HEK293 (cell line): ENCODE results near the gene FLRT2.

Source experiments
- CTCF ChIA-PET: fragments of 350-600 bp; formaldehyde crosslinking; extraction: SDS; loops from one replicate; lab custom pipeline; 2021; ENCODE audit warnings: antibody characterized with exemption; lab: Yijun Ruan, JAX
- POLR2A ChIA-PET: fragments of 300-600 bp; formaldehyde crosslinking; extraction: SDS; loops from one replicate; lab custom pipeline; 2020; ENCODE audit warnings: antibody characterized with exemption, inconsistent platforms; lab: Yijun Ruan, JAX
- H3K27ac ChIP-seq: fragments of 200-500 bp; sonication (Bioruptor generic); 2 replicates; pipeline ENCODE4 v1.5.1; 2014; ENCODE audit warnings: low read depth, low read length, control low read depth, inconsistent platforms; ENCODE audit errors: extremely low read depth
- H3K36me3 ChIP-seq, 2 experiments: fragments of 200-500 bp in 1 of 2; sonication (Bioruptor generic) in 1 of 2; 1 replicate in 1 of 2; 2 replicates in 1 of 2; pipeline ENCODE4 v1.5.1; 2014 to 2017; ENCODE audit warnings: inconsistent platforms in 2 of 2, low read length in 2 of 2; ENCODE audit not compliant: control insufficient read depth in 2 of 2, insufficient read depth in 1 of 2
- H3K4me1 ChIP-seq: fragments of 200-500 bp; sonication (Bioruptor generic); 2 replicates; pipeline ENCODE4 v1.5.1; 2014; ENCODE audit warnings: mild to moderate bottlenecking, low read length, inconsistent platforms; ENCODE audit not compliant: control insufficient read depth, insufficient read depth
- H3K4me3 ChIP-seq: 2 replicates; pipeline ENCODE4 v1.5.1; 2011; ENCODE audit warnings: low read depth, mild to moderate bottlenecking, control low read depth, low read length, moderate library complexity
- H3K9me3 ChIP-seq: fragments of 200-500 bp; sonication (Bioruptor generic); 2 replicates; pipeline ENCODE4 v1.5.1; 2014; ENCODE audit warnings: low read depth, low read length, inconsistent platforms; ENCODE audit not compliant: control insufficient read depth, insufficient read depth
- AEBP2 ChIP-seq: fragments of 450-650 bp; formaldehyde crosslinking; IDR thresholded peaks from 2 replicates; pipeline ENCODE4 v1.5.1; 2016; ENCODE audit warnings: missing biosample characterization, missing genetic modification characterization, borderline replicate concordance
- OVOL3 ChIP-seq: fragments of 450-650 bp; formaldehyde crosslinking; IDR thresholded peaks from 2 replicates; pipeline ENCODE4 v1.5.1; 2016; ENCODE audit warnings: missing biosample characterization, missing genetic modification characterization
- TCF7L2 ChIP-seq: IDR thresholded peaks from 2 replicates; pipeline ENCODE4 v1.6.1; 2011; ENCODE audit warnings: low read depth, mild to moderate bottlenecking, inconsistent platforms, low read length, moderate library complexity, borderline replicate concordance
- ZFHX2 ChIP-seq: fragments of 450-650 bp; formaldehyde crosslinking; conservative IDR thresholded peaks from 2 replicates; pipeline ENCODE4 v1.5.1; 2016; ENCODE audit warnings: missing biosample characterization, missing genetic modification characterization
- ZNF157 ChIP-seq: fragments of 450-650 bp; formaldehyde crosslinking; IDR thresholded peaks from 2 replicates; pipeline ENCODE4 v1.5.1; 2016; ENCODE audit warnings: missing biosample characterization, missing genetic modification characterization
- ZNF175 ChIP-seq: fragments of 450-650 bp; formaldehyde crosslinking; IDR thresholded peaks from 2 replicates; pipeline ENCODE4 v1.5.1; 2016; ENCODE audit warnings: missing biosample characterization, missing genetic modification characterization
- ZNF366 ChIP-seq: fragments of 450-650 bp; formaldehyde crosslinking; conservative IDR thresholded peaks from 2 replicates; pipeline ENCODE4 v1.5.1; 2016; ENCODE audit warnings: missing biosample characterization, missing genetic modification characterization
- ZNF426 ChIP-seq: fragments of 450-650 bp; formaldehyde crosslinking; IDR thresholded peaks from 2 replicates; pipeline ENCODE4 v1.5.1; 2017; ENCODE audit warnings: missing biosample characterization, missing genetic modification characterization, mild to moderate bottlenecking, inconsistent platforms, moderate library complexity
- ZNF571 ChIP-seq: fragments of 450-650 bp; formaldehyde crosslinking; IDR thresholded peaks from 2 replicates; pipeline ENCODE4 v1.5.0; 2017; ENCODE audit warnings: missing biosample characterization, missing genetic modification characterization
- ZNF624 ChIP-seq: fragments of 450-650 bp; formaldehyde crosslinking; IDR thresholded peaks from 2 replicates; pipeline ENCODE4 v1.5.1; 2017; ENCODE audit warnings: missing biosample characterization, missing genetic modification characterization
- ZNF677 ChIP-seq: fragments of 450-650 bp; IDR thresholded peaks from 2 replicates; pipeline ENCODE4 v1.5.0; 2018; ENCODE audit warnings: missing biosample characterization, mild to moderate bottlenecking, missing genetic modification characterization, moderate library complexity
- ZNF792 ChIP-seq: fragments of 450-650 bp; formaldehyde crosslinking; IDR thresholded peaks from 2 replicates; pipeline ENCODE4 v1.5.1; 2016; ENCODE audit warnings: missing biosample characterization, missing genetic modification characterization
- TF ChIP-seq, protein P1 (sequence below): fragments of 450-650 bp; formaldehyde crosslinking; IDR thresholded peaks from 2 replicates; pipeline ENCODE4 v1.5.1; 2016; ENCODE audit warnings: missing biosample characterization, missing genetic modification characterization
- TF ChIP-seq, protein P2 (sequence below): fragments of 450-650 bp; formaldehyde crosslinking; IDR thresholded peaks from 2 replicates; pipeline ENCODE4 v1.5.1; 2016; ENCODE audit warnings: missing biosample characterization, missing genetic modification characterization
- TF ChIP-seq, protein P3 (sequence below): fragments of 450-650 bp; formaldehyde crosslinking; IDR thresholded peaks from 2 replicates; pipeline ENCODE4 v1.5.1; 2016; ENCODE audit warnings: missing biosample characterization, missing genetic modification characterization

FLRT2 gene

GRCh38 chr14:85564841-85565527 lies 35.0 kb downstream of the FLRT2 start:
- Histone ChIP-seq H3K4me3 (no peak overlapping the region), H3K27ac (no peak overlapping the region), H3K4me1 (0 out of 2 replicates have a peak, but pooled peaks cover 4% of the 10 kb centered on the region), H3K36me3 (peaks cover 0 to 15% of the 10 kb centered on the region in 2 experiments; a peak in 1 of 3 replicates), H3K9me3 (no peaks in the 10 kb centered on the region)
- ChIA-PET POLR2A (no interaction called here), CTCF (interaction anchor here (0.6 kb wide), 1 partner anchor 927 kb away, joined by 3 read pairs; no protein-coding TSS in a partner anchor)
- TF ChIP-seq ZFHX2 (no peak), AEBP2 (tag by site-specific recombination) (no peak), ZNF677 (tag by site-specific recombination) (no peak), ZNF157 (tag by site-specific recombination) (no peak), TCF7L2 (no peak)
- TF ChIP-seq, protein P1, sequence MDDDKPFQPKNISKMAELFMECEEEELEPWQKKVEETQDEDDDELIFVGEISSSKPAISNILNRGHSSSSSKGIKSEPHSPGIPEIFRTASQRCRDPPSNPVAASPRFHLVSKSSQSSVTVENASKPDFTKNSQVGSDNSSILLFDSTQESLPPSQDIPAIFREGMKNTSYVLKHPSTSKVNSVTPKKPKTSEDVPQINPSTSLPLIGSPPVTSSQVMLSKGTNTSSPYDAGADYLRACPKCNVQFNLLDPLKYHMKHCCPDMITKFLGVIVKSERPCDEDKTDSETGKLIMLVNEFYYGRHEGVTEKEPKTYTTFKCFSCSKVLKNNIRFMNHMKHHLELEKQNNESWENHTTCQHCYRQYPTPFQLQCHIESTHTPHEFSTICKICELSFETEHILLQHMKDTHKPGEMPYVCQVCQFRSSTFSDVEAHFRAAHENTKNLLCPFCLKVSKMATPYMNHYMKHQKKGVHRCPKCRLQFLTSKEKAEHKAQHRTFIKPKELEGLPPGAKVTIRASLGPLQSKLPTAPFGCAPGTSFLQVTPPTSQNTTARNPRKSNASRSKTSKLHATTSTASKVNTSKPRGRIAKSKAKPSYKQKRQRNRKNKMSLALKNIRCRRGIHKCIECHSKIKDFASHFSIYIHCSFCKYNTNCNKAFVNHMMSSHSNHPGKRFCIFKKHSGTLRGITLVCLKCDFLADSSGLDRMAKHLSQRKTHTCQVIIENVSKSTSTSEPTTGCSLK (tag by site-specific recombination) = no peak

GRCh38 chr14:85565862-85566296 lies 35.9 kb downstream of the FLRT2 start:
- H3K4me1 ChIP-seq = 0 out of 2 replicates have a peak, but pooled peaks cover 4% of the 10 kb centered on the region

GRCh38 chr14:85566603-85567002 lies 36.7 kb downstream of the FLRT2 start:
- Histone ChIP-seq H3K4me3 (no peak overlapping the region), H3K4me1 (peaks cover 9% of the 10 kb centered on the region; the same call in 1 of the 2 replicates), H3K36me3 (peaks cover 0 to 9% of the 10 kb centered on the region in 2 experiments; a peak in 1 of 3 replicates), H3K27ac (no peak overlapping the region), H3K9me3 (no peaks in the 10 kb centered on the region)
- CTCF ChIA-PET = no interaction called here
- TF ChIP-seq TCF7L2 (no peak), ZNF175 (tag by site-specific recombination) (no peak)
- TF ChIP-seq, protein P2, sequence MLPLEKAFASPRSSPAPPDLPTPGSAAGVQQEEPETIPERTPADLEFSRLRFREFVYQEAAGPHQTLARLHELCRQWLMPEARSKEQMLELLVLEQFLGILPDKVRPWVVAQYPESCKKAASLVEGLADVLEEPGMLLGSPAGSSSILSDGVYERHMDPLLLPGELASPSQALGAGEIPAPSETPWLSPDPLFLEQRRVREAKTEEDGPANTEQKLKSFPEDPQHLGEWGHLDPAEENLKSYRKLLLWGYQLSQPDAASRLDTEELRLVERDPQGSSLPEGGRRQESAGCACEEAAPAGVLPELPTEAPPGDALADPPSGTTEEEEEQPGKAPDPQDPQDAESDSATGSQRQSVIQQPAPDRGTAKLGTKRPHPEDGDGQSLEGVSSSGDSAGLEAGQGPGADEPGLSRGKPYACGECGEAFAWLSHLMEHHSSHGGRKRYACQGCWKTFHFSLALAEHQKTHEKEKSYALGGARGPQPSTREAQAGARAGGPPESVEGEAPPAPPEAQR (tag by site-specific recombination) = no peak
- TF ChIP-seq, protein P3, sequence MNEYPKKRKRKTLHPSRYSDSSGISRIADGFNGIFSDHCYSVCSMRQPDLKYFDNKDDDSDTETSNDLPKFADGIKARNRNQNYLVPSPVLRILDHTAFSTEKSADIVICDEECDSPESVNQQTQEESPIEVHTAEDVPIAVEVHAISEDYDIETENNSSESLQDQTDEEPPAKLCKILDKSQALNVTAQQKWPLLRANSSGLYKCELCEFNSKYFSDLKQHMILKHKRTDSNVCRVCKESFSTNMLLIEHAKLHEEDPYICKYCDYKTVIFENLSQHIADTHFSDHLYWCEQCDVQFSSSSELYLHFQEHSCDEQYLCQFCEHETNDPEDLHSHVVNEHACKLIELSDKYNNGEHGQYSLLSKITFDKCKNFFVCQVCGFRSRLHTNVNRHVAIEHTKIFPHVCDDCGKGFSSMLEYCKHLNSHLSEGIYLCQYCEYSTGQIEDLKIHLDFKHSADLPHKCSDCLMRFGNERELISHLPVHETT = no peak
- POLR2A ChIA-PET = interaction anchor here (1.0 kb wide), 1 partner anchor 9 kb away, joined by 4 read pairs; no protein-coding TSS in a partner anchor

More at GRCh38 chr14:85565862-85566296, 35.9 kb downstream of the FLRT2 start:
- peaks cover 0 to 15% of the 10 kb centered on the region in 2 experiments; a peak in 1 of 3 replicates for H3K36me3 ChIP-seq
- H3K9me3 ChIP-seq = no peaks in the 10 kb centered on the region
- ChIA-PET CTCF (no interaction called here), POLR2A (no interaction called here)
- no peak overlapping the region for H3K4me3 ChIP-seq
- H3K27ac ChIP-seq = no peak overlapping the region
- TF ChIP-seq ZNF366 (tag by site-specific recombination) (no peak), ZNF624 (no peak), ZNF571 (tag by site-specific recombination) (no peak), ZNF426 (no peak), OVOL3 (tag by site-specific recombination) (no peak), ZNF792 (tag by site-specific recombination) (no peak)
- TF ChIP-seq, protein P1 (tag by site-specific recombination) = no peak
- TF ChIP-seq, all 188 proteins: peak for 0
